ENCODE measurements around the gene TTLL5.

Gene TTLL5

GRCh38 chr14:75660630-75661498 lies at the start of gene TTLL5, which contains the start of gene ERG28:
Gene TTLL5, plus strand, starts transcription at chr14:75661246. Its CDS starts 1,904 bp downstream, at chr14:75663150.
Gene ERG28, minus strand, starts transcription at chr14:75660876. Its CDS starts 3,374 bp downstream, at chr14:75657502.
- DNase-seq: peak; percentile 80

GRCh38 chr14:75612157-75612556 lies 48.9 kb upstream of the TTLL5 start:
- no peak for DNase-seq

- DNase-seq: no peak
Observed at GRCh38 chr14:75614179-75614578, 46.9 kb upstream of the TTLL5 start.

- peak; percentile 15 for DNase-seq
Observed at GRCh38 chr14:75615200-75615599, 45.8 kb upstream of the TTLL5 start.

- DNase-seq: no peak
Observed at GRCh38 chr14:75619548-75619947, 41.5 kb upstream of the TTLL5 start.

- DNase-seq: no peak
Observed at GRCh38 chr14:75625034-75625433, 36.0 kb upstream of the TTLL5 start.

GRCh38 chr14:75626396-75626795 lies 34.6 kb upstream of the TTLL5 start:
- DNase-seq: no peak

- no peak for DNase-seq
Observed at GRCh38 chr14:75626863-75627262, 34.2 kb upstream of the TTLL5 start.

- DNase-seq: no peak
Observed at GRCh38 chr14:75627406-75627805, 33.6 kb upstream of the TTLL5 start.

GRCh38 chr14:75628816-75629215 lies 32.2 kb upstream of the TTLL5 start:
- DNase-seq: no peak

- no peak for DNase-seq
Observed at GRCh38 chr14:75630695-75631452, 30.2 kb upstream of the TTLL5 start.

GRCh38 chr14:75631453-75631831 lies 29.6 kb upstream of the TTLL5 start:
- no peak for DNase-seq

- no peak for DNase-seq
Observed at GRCh38 chr14:75634848-75635247, 26.2 kb upstream of the TTLL5 start.

- DNase-seq: no peak
Observed at GRCh38 chr14:75636100-75636692, 24.9 kb upstream of the TTLL5 start.

- DNase-seq: no peak
Observed at GRCh38 chr14:75640876-75641275, 20.2 kb upstream of the TTLL5 start.

- DNase-seq: no peak
Observed at GRCh38 chr14:75643985-75644384, 17.1 kb upstream of the TTLL5 start.

- no peak for DNase-seq
Observed at GRCh38 chr14:75645056-75645455, 16.0 kb upstream of the TTLL5 start.

- no peak for DNase-seq
Observed at GRCh38 chr14:75646762-75647161, 14.3 kb upstream of the TTLL5 start.

- DNase-seq: no peak
Observed at GRCh38 chr14:75647640-75648039, 13.4 kb upstream of the TTLL5 start.

GRCh38 chr14:75648066-75648838 lies 12.8 kb upstream of the TTLL5 start:
- DNase-seq: no peak

- DNase-seq: no peak
Observed at GRCh38 chr14:75649337-75649736, 11.7 kb upstream of the TTLL5 start.

- no peak for DNase-seq
Observed at GRCh38 chr14:75649773-75650172, 11.3 kb upstream of the TTLL5 start.

All from KG1 (cell line).